ENCODE measurements around the gene DPP7. TPM values are rescaled to one million over a fixed set of nuclear protein-coding genes. Genes with fewer than 3 reads are reported as not detected.
"Not testable (repeated sequence)": the region's sequence is repeated elsewhere in the genome, so short reads cannot be mapped to it uniquely, and the experiment has no call there.

The DPP7 gene
- total and polyA plus RNA-seq, 11 donors = 96.6 to 260 (median 119) TPM

- H3K4me3 ChIP-seq = no peak overlapping the region
- H3K9me3 ChIP-seq = no peaks in the 10 kb centered on the region
- intact Hi-C loops (cut with DNase I) = loop anchor here in 6 of 10 donors (1.0 to 10.0 kb wide), 4 partner anchors 15 to 279 kb away; partner anchors contain the start of gene NPDC1 (in 4 of the 6)
- H3K27me3 ChIP-seq = peaks cover 0 to 9% (median 1%) of the 10 kb centered on the region in 9 donors
- peak; percentile 31 to 65 (median 62) for ATAC-seq
- peaks cover 0 to 10% (median 3%) of the 10 kb centered on the region in 12 donors for H3K4me1 ChIP-seq
- no peaks in the 10 kb centered on the region for H3K36me3 ChIP-seq
- 41 to 57% (median 51%) methylated on average over 34 to 55 of the region's 55 CpGs for WGBS, 4 donors
- no peak overlapping the region for H3K27ac ChIP-seq
- TF ChIP-seq CTCF (IDR thresholded peaks at IDR 0.05) = peak; percentile 87 to 99 (median 94)
- no peak for TF ChIP-seq POLR2A (IDR thresholded peaks at IDR 0.05)
- peak; percentile 55 to 87 (median 73) for DNase-seq
Observed at GRCh38 chr9:137064027-137064879, 50.3 kb downstream of the DPP7 start.

GRCh38 chr9:137063311-137064026 lies 51.1 kb downstream of the DPP7 start:
- no peak for TF ChIP-seq POLR2A (IDR thresholded peaks at IDR 0.05)
- no peak for TF ChIP-seq CTCF (IDR thresholded peaks at IDR 0.05)
- H3K4me3 ChIP-seq = no peak overlapping the region
- H3K4me1 ChIP-seq = peaks cover 0 to 9% (median 3%) of the 10 kb centered on the region in 12 donors
- no peaks in the 10 kb centered on the region for H3K9me3 ChIP-seq
- WGBS, 4 donors = 87 to 94% (median 90%) methylated on average over 15 to 26 of the region's 26 CpGs
- ATAC-seq (no peak), DNase-seq (no peak)
- H3K27me3 ChIP-seq = peaks cover 0 to 1% (median 0%) of the 10 kb centered on the region in 9 donors
- no peak overlapping the region for H3K27ac ChIP-seq
- intact Hi-C loops (cut with DNase I) = loop anchor here in 6 of 10 donors (1.0 to 10.0 kb wide), 4 partner anchors 15 to 279 kb away; partner anchors contain the start of gene NPDC1 (in 4 of the 6)
- no peaks in the 10 kb centered on the region for H3K36me3 ChIP-seq

GRCh38 chr9:137062798-137063197 lies 51.7 kb downstream of the DPP7 start:
- not testable (repeated sequence) for H3K36me3 ChIP-seq, H3K27ac ChIP-seq, H3K27me3 ChIP-seq, H3K4me1 ChIP-seq, H3K9me3 ChIP-seq, H3K4me3 ChIP-seq, DNase-seq, ATAC-seq
- 91 to 100% (median 97%) methylated on average over 3 to 9 of the region's 9 CpGs for WGBS, 4 donors
- intact Hi-C loops (cut with DNase I) = loop anchor here in 1 of 10 donors (10.0 kb wide), 1 partner anchor 278 kb away; no protein-coding TSS in a partner anchor

GRCh38 chr9:137062384-137062783 lies 52.1 kb downstream of the DPP7 start:
- Histone ChIP-seq H3K4me3 (no peak overlapping the region), H3K9me3 (no peaks in the 10 kb centered on the region), H3K36me3 (no peaks in the 10 kb centered on the region), H3K27me3 (no peaks in the 10 kb centered on the region), H3K27ac (no peak overlapping the region), H3K4me1 (peaks cover 0 to 9% (median 3%) of the 10 kb centered on the region in 12 donors)
- intact Hi-C loops (cut with DNase I) = loop anchor here in 1 of 10 donors (10.0 kb wide), 1 partner anchor 278 kb away; no protein-coding TSS in a partner anchor
- DNase-seq = no peak
- TF ChIP-seq POLR2A (IDR thresholded peaks at IDR 0.05) (no peak), CTCF (IDR thresholded peaks at IDR 0.05) (no peak)
- no peak for ATAC-seq
- 85 to 89% (median 88%) methylated on average over 10 to 15 of the region's 15 CpGs for WGBS, 4 donors

Other genes with a start within 250 kb of the DPP7 start
Only the 30 nearest of the 33 such genes appear.
- 100 to 1,000 TPM; 110 to 388 (median 147) TPM for gene FBXW5, start 170.0 kb downstream of the DPP7 start, total RNA-seq
- gene FBXW5, start 170.0 kb downstream of the DPP7 start, polyA plus RNA-seq = 100 to 1,000 TPM; 189 to 206 TPM
- gene C8G, start 169.5 kb downstream of the DPP7 start, total RNA-seq = 1 to 10 TPM in 7 of 9 donors, not detected in 2; 1.2 to 3.7 (median 1.5) TPM
- gene C8G, start 169.5 kb downstream of the DPP7 start, polyA plus RNA-seq = 1 to 10 TPM; 1.0 to 3.1 TPM
- gene LCN12, start 162.5 kb downstream of the DPP7 start, total RNA-seq = 10 to 100 TPM in 2 of 9 donors, 1 to 10 TPM in 7; 1.9 to 23.7 (median 6.4) TPM
- 1 to 10 TPM in 1 of 2 donors, under 1 TPM in 1; 0.46 to 3.9 TPM for gene LCN12, start 162.5 kb downstream of the DPP7 start, polyA plus RNA-seq
- gene PTGDS, start 137.2 kb downstream of the DPP7 start, total RNA-seq = 1,000 to 10,000 TPM; 1,152 to 4,769 (median 3,109) TPM
- gene PTGDS, start 137.2 kb downstream of the DPP7 start, polyA plus RNA-seq = 1,000 to 10,000 TPM; 2,982 to 5,295 TPM
- 10 to 100 TPM in 2 of 9 donors, 1 to 10 TPM in 5, under 1 TPM in 2; 0.16 to 14.9 (median 2.7) TPM for gene LCNL1, start 131.7 kb downstream of the DPP7 start, total RNA-seq
- gene LCNL1, start 131.7 kb downstream of the DPP7 start, polyA plus RNA-seq = 1 to 10 TPM in 1 of 2 donors, under 1 TPM in 1; 0.14 to 5.8 TPM
- gene PAXX, start 122.3 kb downstream of the DPP7 start, total RNA-seq = 10 to 100 TPM; 15.0 to 35.3 (median 19.4) TPM
- 10 to 100 TPM; 31.2 to 57.3 TPM for gene PAXX, start 122.3 kb downstream of the DPP7 start, polyA plus RNA-seq
- 10 to 100 TPM in 1 of 9 donors, 1 to 10 TPM in 8; 1.5 to 16.7 (median 5.0) TPM for gene CLIC3, start 118.2 kb downstream of the DPP7 start, total RNA-seq
- gene CLIC3, start 118.2 kb downstream of the DPP7 start, polyA plus RNA-seq = 10 to 100 TPM in 1 of 2 donors, 1 to 10 TPM in 1; 3.9 to 11.3 TPM
- 10 to 100 TPM; 19.1 to 44.3 (median 33.4) TPM for gene ABCA2, start 86.5 kb downstream of the DPP7 start, total RNA-seq
- gene ABCA2, start 86.5 kb downstream of the DPP7 start, polyA plus RNA-seq = 10 to 100 TPM; 13.1 to 30.6 TPM
- under 1 TPM in 2 of 9 donors, not detected in 7; 0.15 to 0.48 TPM for gene FUT7, start 82.6 kb downstream of the DPP7 start, total RNA-seq
- under 1 TPM in 1 of 2 donors, not detected in 1; 0.17 TPM for gene FUT7, start 82.6 kb downstream of the DPP7 start, polyA plus RNA-seq
- 100 to 1,000 TPM in 1 of 9 donors, 10 to 100 TPM in 8; 45.1 to 114 (median 55.1) TPM for gene NPDC1, start 68.6 kb downstream of the DPP7 start, total RNA-seq
- gene NPDC1, start 68.6 kb downstream of the DPP7 start, polyA plus RNA-seq = 10 to 100 TPM; 38.4 to 71.7 TPM
- gene ENTPD2, start 60.7 kb downstream of the DPP7 start, total RNA-seq = 1 to 10 TPM in 8 of 9 donors, under 1 TPM in 1; 0.85 to 2.9 (median 1.2) TPM
- gene ENTPD2, start 60.7 kb downstream of the DPP7 start, polyA plus RNA-seq = 1 to 10 TPM in 1 of 2 donors, under 1 TPM in 1; 0.50 to 1.2 TPM
- 1 to 10 TPM in 1 of 9 donors, under 1 TPM in 8; 0.09 to 2.0 (median 0.20) TPM for gene SAPCD2, start 44.2 kb downstream of the DPP7 start, total RNA-seq
- under 1 TPM; 0.15 to 0.22 TPM for gene SAPCD2, start 44.2 kb downstream of the DPP7 start, polyA plus RNA-seq
- gene UAP1L1, start 37.2 kb downstream of the DPP7 start, total RNA-seq = 10 to 100 TPM in 4 of 9 donors, 1 to 10 TPM in 5; 5.9 to 15.1 (median 9.4) TPM
- gene UAP1L1, start 37.2 kb downstream of the DPP7 start, polyA plus RNA-seq = 10 to 100 TPM in 1 of 2 donors, 1 to 10 TPM in 1; 3.9 to 12.4 TPM
- gene MAN1B1, start 27.7 kb downstream of the DPP7 start, total RNA-seq = 10 to 100 TPM; 17.6 to 40.6 (median 21.7) TPM
- 10 to 100 TPM; 26.7 to 29.5 TPM for gene MAN1B1, start 27.7 kb downstream of the DPP7 start, polyA plus RNA-seq
- not detected for gene GRIN1, start 24.4 kb upstream of the DPP7 start, total RNA-seq
- gene GRIN1, start 24.4 kb upstream of the DPP7 start, polyA plus RNA-seq = under 1 TPM in 1 of 2 donors, not detected in 1; 0.10 TPM
- gene LRRC26, start 55.3 kb upstream of the DPP7 start, total RNA-seq = not detected
- gene LRRC26, start 55.3 kb upstream of the DPP7 start, polyA plus RNA-seq = not detected
- not detected for gene TMEM210, start 57.3 kb upstream of the DPP7 start, total RNA-seq
- gene TMEM210, start 57.3 kb upstream of the DPP7 start, polyA plus RNA-seq = not detected
- 10 to 100 TPM; 14.3 to 35.9 (median 28.9) TPM for gene ANAPC2, start 73.8 kb upstream of the DPP7 start, total RNA-seq
- 10 to 100 TPM; 26.6 to 33.4 TPM for gene ANAPC2, start 73.8 kb upstream of the DPP7 start, polyA plus RNA-seq
- gene SSNA1, start 73.9 kb upstream of the DPP7 start, total RNA-seq = 100 to 1,000 TPM in 2 of 9 donors, 10 to 100 TPM in 7; 46.0 to 123 (median 59.9) TPM
- gene SSNA1, start 73.9 kb upstream of the DPP7 start, polyA plus RNA-seq = 100 to 1,000 TPM; 120 to 161 TPM
- gene TPRN, start 86.0 kb upstream of the DPP7 start, total RNA-seq = 10 to 100 TPM; 11.5 to 18.0 (median 16.6) TPM
- gene TPRN, start 86.0 kb upstream of the DPP7 start, polyA plus RNA-seq = 10 to 100 TPM; 12.5 to 16.7 TPM
- 10 to 100 TPM; 30.8 to 43.7 (median 39.9) TPM for gene TMEM203, start 90.9 kb upstream of the DPP7 start, total RNA-seq
- gene TMEM203, start 90.9 kb upstream of the DPP7 start, polyA plus RNA-seq = 10 to 100 TPM; 49.8 to 52.0 TPM
- 1 to 10 TPM; 4.5 to 9.6 (median 6.1) TPM for gene NDOR1, start 91.0 kb upstream of the DPP7 start, total RNA-seq
- 1 to 10 TPM; 6.2 to 9.2 TPM for gene NDOR1, start 91.0 kb upstream of the DPP7 start, polyA plus RNA-seq
- 10 to 100 TPM in 7 of 9 donors, 1 to 10 TPM in 2; 6.9 to 34.1 (median 22.5) TPM for gene RNF208, start 107.5 kb upstream of the DPP7 start, total RNA-seq
- 10 to 100 TPM in 1 of 2 donors, 1 to 10 TPM in 1; 9.3 to 72.7 TPM for gene RNF208, start 107.5 kb upstream of the DPP7 start, polyA plus RNA-seq
- under 1 TPM in 6 of 9 donors, not detected in 3; 0.22 to 0.61 (median 0.29) TPM for gene CYSRT1, start 110.4 kb upstream of the DPP7 start, total RNA-seq
- gene CYSRT1, start 110.4 kb upstream of the DPP7 start, polyA plus RNA-seq = under 1 TPM; 0.14 to 0.27 TPM
- not detected for gene RNF224, start 112.8 kb upstream of the DPP7 start, total RNA-seq
- gene RNF224, start 112.8 kb upstream of the DPP7 start, polyA plus RNA-seq = not detected
- gene SLC34A3, start 116.2 kb upstream of the DPP7 start, total RNA-seq = not detected
- gene SLC34A3, start 116.2 kb upstream of the DPP7 start, polyA plus RNA-seq = not detected
- 100 to 1,000 TPM; 244 to 769 (median 456) TPM for gene TUBB4B, start 126.6 kb upstream of the DPP7 start, total RNA-seq
- gene TUBB4B, start 126.6 kb upstream of the DPP7 start, polyA plus RNA-seq = 100 to 1,000 TPM; 705 to 900 TPM
- under 1 TPM in 2 of 9 donors, not detected in 7; 0.23 to 0.31 TPM for gene STPG3, start 136.6 kb upstream of the DPP7 start, total RNA-seq
- gene STPG3, start 136.6 kb upstream of the DPP7 start, polyA plus RNA-seq = under 1 TPM in 1 of 2 donors, not detected in 1; 0.61 TPM
- 10 to 100 TPM; 32.5 to 55.5 (median 38.1) TPM for gene NELFB, start 140.6 kb upstream of the DPP7 start, total RNA-seq
- 10 to 100 TPM; 31.4 to 77.8 TPM for gene NELFB, start 140.6 kb upstream of the DPP7 start, polyA plus RNA-seq
- gene TOR4A, start 163.0 kb upstream of the DPP7 start, total RNA-seq = 10 to 100 TPM; 14.0 to 46.4 (median 18.5) TPM
- 10 to 100 TPM in 1 of 2 donors, 1 to 10 TPM in 1; 6.6 to 16.3 TPM for gene TOR4A, start 163.0 kb upstream of the DPP7 start, polyA plus RNA-seq